ENCODE data around the gene KRT76.
"Not testable (repeated sequence)": the region's sequence is repeated elsewhere in the genome, so short reads cannot be mapped to it uniquely, and the experiment has no call there.

KRT76 gene

GRCh38 chr12:52779914-52780313, 2.8 kb upstream of the KRT76 start:
- no peak for DNase-seq

- no peak for DNase-seq
Observed at GRCh38 chr12:52778833-52779232, 1.7 kb upstream of the KRT76 start.

- DNase-seq = no peak
Observed at GRCh38 chr12:52777566-52777965, 421 bp upstream of the KRT76 start.

GRCh38 chr12:52776435-52776834, 710 bp downstream of the KRT76 start:
- DNase-seq = no peak

GRCh38 chr12:52774629-52775250, 2.4 kb downstream of the KRT76 start:
- DNase-seq = no peak

- DNase-seq = no peak
Observed at GRCh38 chr12:52772772-52773171, 4.4 kb downstream of the KRT76 start.

- DNase-seq = no peak
Observed at GRCh38 chr12:52772188-52772587, 5.0 kb downstream of the KRT76 start.

- no peak for DNase-seq
Observed at GRCh38 chr12:52771505-52771904, 5.6 kb downstream of the KRT76 start.

- DNase-seq = no peak
Observed at GRCh38 chr12:52771088-52771487, 6.1 kb downstream of the KRT76 start.

GRCh38 chr12:52769946-52770345, 7.2 kb downstream of the KRT76 start:
- no peak for DNase-seq

GRCh38 chr12:52769354-52769753, 7.8 kb downstream of the KRT76 start:
- no peak for DNase-seq

- no peak for DNase-seq
Observed at GRCh38 chr12:52768479-52769200, 8.5 kb downstream of the KRT76 start.

- no peak for DNase-seq
Observed at GRCh38 chr12:52767427-52767826, 9.7 kb downstream of the KRT76 start.

GRCh38 chr12:52767020-52767379, 10.1 kb downstream of the KRT76 start:
- no peak for DNase-seq

GRCh38 chr12:52766351-52767019, 10.7 kb downstream of the KRT76 start:
- no peak for DNase-seq

GRCh38 chr12:52765702-52766101, 11.4 kb downstream of the KRT76 start:
- no peak for DNase-seq

- DNase-seq = no peak
Observed at GRCh38 chr12:52763991-52764390, 13.2 kb downstream of the KRT76 start.

GRCh38 chr12:52763036-52763659, 14.0 kb downstream of the KRT76 start:
- DNase-seq = no peak

- DNase-seq = no peak
Observed at GRCh38 chr12:52761802-52762201, 15.3 kb downstream of the KRT76 start.

- DNase-seq = not testable (repeated sequence)
Observed at GRCh38 chr12:52761218-52761617, 15.9 kb downstream of the KRT76 start.

GRCh38 chr12:52760623-52761022, 16.5 kb downstream of the KRT76 start:
- no peak for DNase-seq

- no peak for DNase-seq
Observed at GRCh38 chr12:52759695-52760094, 17.4 kb downstream of the KRT76 start.

GRCh38 chr12:52759218-52759617, 17.9 kb downstream of the KRT76 start:
- no peak for DNase-seq

Data from activated naive CD4-positive, alpha-beta T cell treated with anti-CD3 and anti-CD28 coated beads, Interleukin-2, amount 50 U/mL, for 16 hours (primary cell).